Gastroesophageal sphincter (tissue), 3 donors: ENCODE results near the gene C1QB.

Source experiments
- POLR2A ChIP-seq, 2 donors: fragments of 450-650 bp; IDR thresholded peaks; one replicate each; pipeline ENCODE4 v1.6.1; 2017; ENCODE audit warnings: antibody characterized with exemption in 2 of 2, mild to moderate bottlenecking in 2 of 2, moderate library complexity in 1 of 2
- TF ChIP-seq, protein P1 (sequence below), 4 experiments: fragments of 200-600 bp in 2 of 4; fragments of 450-650 bp in 2 of 4; sonication (generic) in 1 of 4; IDR thresholded peaks; one replicate each; pipeline ENCODE4 v1.5.1; 2017 to 2019; ENCODE audit warnings: antibody characterized with exemption in 4 of 4, mild to moderate bottlenecking in 2 of 4, moderate library complexity in 2 of 4

DNA sequence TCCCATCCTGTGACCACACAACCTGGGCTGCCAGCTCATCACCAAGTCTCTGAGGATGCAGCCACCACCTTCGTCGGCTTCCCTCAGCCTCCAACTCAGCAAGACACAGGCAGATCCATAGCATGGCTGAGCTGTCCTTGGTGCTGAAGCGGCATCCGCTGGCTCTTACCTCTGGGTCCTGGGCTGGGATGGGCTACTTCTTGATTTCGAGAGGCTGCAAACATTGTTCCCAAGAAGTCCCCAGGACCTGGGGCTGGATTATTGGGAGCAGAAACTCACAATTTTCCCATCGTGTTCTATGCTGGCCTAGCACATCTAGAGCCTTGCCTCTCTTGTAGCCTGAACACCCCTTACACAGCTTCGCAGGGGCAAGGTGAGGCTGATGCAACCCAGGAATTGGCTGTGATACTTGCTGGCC, 41.5 kb upstream of the C1QB start:
- TF ChIP-seq, protein P1, sequence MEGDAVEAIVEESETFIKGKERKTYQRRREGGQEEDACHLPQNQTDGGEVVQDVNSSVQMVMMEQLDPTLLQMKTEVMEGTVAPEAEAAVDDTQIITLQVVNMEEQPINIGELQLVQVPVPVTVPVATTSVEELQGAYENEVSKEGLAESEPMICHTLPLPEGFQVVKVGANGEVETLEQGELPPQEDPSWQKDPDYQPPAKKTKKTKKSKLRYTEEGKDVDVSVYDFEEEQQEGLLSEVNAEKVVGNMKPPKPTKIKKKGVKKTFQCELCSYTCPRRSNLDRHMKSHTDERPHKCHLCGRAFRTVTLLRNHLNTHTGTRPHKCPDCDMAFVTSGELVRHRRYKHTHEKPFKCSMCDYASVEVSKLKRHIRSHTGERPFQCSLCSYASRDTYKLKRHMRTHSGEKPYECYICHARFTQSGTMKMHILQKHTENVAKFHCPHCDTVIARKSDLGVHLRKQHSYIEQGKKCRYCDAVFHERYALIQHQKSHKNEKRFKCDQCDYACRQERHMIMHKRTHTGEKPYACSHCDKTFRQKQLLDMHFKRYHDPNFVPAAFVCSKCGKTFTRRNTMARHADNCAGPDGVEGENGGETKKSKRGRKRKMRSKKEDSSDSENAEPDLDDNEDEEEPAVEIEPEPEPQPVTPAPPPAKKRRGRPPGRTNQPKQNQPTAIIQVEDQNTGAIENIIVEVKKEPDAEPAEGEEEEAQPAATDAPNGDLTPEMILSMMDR (IDR thresholded peaks at IDR 0.05) = no peak
- no peak for TF ChIP-seq POLR2A (IDR thresholded peaks at IDR 0.05)
